ENCODE measurements around the gene SASH1. TPM values are rescaled to one million over a fixed set of nuclear protein-coding genes. Genes with fewer than 3 reads are reported as not detected.

SASH1 gene
- total RNA-seq, 1 experiment from 2014 or later: 11.7 TPM

- TF ChIP-seq, protein P1, sequence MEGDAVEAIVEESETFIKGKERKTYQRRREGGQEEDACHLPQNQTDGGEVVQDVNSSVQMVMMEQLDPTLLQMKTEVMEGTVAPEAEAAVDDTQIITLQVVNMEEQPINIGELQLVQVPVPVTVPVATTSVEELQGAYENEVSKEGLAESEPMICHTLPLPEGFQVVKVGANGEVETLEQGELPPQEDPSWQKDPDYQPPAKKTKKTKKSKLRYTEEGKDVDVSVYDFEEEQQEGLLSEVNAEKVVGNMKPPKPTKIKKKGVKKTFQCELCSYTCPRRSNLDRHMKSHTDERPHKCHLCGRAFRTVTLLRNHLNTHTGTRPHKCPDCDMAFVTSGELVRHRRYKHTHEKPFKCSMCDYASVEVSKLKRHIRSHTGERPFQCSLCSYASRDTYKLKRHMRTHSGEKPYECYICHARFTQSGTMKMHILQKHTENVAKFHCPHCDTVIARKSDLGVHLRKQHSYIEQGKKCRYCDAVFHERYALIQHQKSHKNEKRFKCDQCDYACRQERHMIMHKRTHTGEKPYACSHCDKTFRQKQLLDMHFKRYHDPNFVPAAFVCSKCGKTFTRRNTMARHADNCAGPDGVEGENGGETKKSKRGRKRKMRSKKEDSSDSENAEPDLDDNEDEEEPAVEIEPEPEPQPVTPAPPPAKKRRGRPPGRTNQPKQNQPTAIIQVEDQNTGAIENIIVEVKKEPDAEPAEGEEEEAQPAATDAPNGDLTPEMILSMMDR (IDR thresholded peaks at IDR 0.05 in 2 of 3, conservative IDR thresholded peaks at IDR 0.05 in 1 of 3; ENCODE audit: borderline replicate concordance in 1 of 3, insufficient read depth in 1 of 3, low read depth in 2 of 3, low read length in 2 of 3): no peak
Observed at GRCh38 chr6:148430897-148431296, 88.3 kb downstream of the SASH1 start (continued).

GRCh38 chr6:148431413-148431812 lies 88.8 kb downstream of the SASH1 start:
- POLR2A ChIA-PET: no interaction called here
- H3K9ac ChIP-seq (ENCODE audit: low read length): no peak overlapping the region
- RAD21 ChIA-PET (ENCODE audit: low non-redundant PET in 1 of 2, low total read pairs in 2 of 2, uncharacterized antibody in 2 of 2, unreplicated experiment in 2 of 2): no interaction called here
- no peak overlapping the region for H3K4me3 ChIP-seq (replicated peaks in 1 of 2; ENCODE audit: low read depth in 1 of 2, low read length in 2 of 2)
- intact Hi-C loops (cut with micrococcal nuclease): no loop called here
- H3K27me3 ChIP-seq (ENCODE audit: insufficient read depth, low read length): no peaks in the 10 kb centered on the region
- no peak overlapping the region for H2AFZ ChIP-seq (ENCODE audit: low read depth, low read length, poor library complexity, severe bottlenecking)
- BruUV-seq (replicated peaks): no TSS peak
- CTCF ChIA-PET: no interaction called here
- no peaks in the 10 kb centered on the region for H3K36me3 ChIP-seq (ENCODE audit: control insufficient read depth in 1 of 2, insufficient read depth in 2 of 2, low read length in 2 of 2)
- no peak for TF ChIP-seq POLR2A (IDR thresholded peaks at IDR 0.05; ENCODE audit: borderline replicate concordance, extremely low read depth, insufficient read depth, insufficient read length)
- no peak for TF ChIP-seq MAX (IDR thresholded peaks at IDR 0.05)
- TF ChIP-seq, protein P1 (IDR thresholded peaks at IDR 0.05 in 2 of 3, conservative IDR thresholded peaks at IDR 0.05 in 1 of 3; ENCODE audit: borderline replicate concordance in 1 of 3, insufficient read depth in 1 of 3, low read depth in 2 of 3, low read length in 2 of 3): no peak
- no peak for TF ChIP-seq ZFX (IDR thresholded peaks at IDR 0.05)
- TF ChIP-seq JUND (IDR thresholded peaks at IDR 0.05): no peak
- TF ChIP-seq, protein P2, sequence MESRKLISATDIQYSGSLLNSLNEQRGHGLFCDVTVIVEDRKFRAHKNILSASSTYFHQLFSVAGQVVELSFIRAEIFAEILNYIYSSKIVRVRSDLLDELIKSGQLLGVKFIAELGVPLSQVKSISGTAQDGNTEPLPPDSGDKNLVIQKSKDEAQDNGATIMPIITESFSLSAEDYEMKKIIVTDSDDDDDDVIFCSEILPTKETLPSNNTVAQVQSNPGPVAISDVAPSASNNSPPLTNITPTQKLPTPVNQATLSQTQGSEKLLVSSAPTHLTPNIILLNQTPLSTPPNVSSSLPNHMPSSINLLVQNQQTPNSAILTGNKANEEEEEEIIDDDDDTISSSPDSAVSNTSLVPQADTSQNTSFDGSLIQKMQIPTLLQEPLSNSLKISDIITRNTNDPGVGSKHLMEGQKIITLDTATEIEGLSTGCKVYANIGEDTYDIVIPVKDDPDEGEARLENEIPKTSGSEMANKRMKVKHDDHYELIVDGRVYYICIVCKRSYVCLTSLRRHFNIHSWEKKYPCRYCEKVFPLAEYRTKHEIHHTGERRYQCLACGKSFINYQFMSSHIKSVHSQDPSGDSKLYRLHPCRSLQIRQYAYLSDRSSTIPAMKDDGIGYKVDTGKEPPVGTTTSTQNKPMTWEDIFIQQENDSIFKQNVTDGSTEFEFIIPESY (IDR thresholded peaks at IDR 0.05; ENCODE audit: extremely low read depth, insufficient replicate concordance, low read length): no peak
- no peak for TF ChIP-seq FOSL1 (IDR thresholded peaks at IDR 0.05; ENCODE audit: low read depth)
- TF ChIP-seq, protein P3, sequence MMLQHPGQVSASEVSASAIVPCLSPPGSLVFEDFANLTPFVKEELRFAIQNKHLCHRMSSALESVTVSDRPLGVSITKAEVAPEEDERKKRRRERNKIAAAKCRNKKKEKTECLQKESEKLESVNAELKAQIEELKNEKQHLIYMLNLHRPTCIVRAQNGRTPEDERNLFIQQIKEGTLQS (IDR thresholded peaks at IDR 0.05): no peak
- no peak for TF ChIP-seq EZH2phosphoT487 (IDR thresholded peaks at IDR 0.05; ENCODE audit: borderline replicate concordance)
- no peak for TF ChIP-seq YY1 (IDR thresholded peaks at IDR 0.05; ENCODE audit: extremely low read depth, insufficient replicate concordance, low read depth, low read length)
- TF ChIP-seq EZH2 (IDR thresholded peaks at IDR 0.05): no peak
- TF ChIP-seq POLR2AphosphoS5 (IDR thresholded peaks at IDR 0.05; ENCODE audit: low read depth, low read length): no peak
- no peak for TF ChIP-seq ELF1 (IDR thresholded peaks at IDR 0.05; ENCODE audit: borderline replicate concordance, low read depth)
- no peak for TF ChIP-seq EGR1 (IDR thresholded peaks at IDR 0.05; ENCODE audit: low read depth)
- no peak for TF ChIP-seq SP1 (IDR thresholded peaks at IDR 0.05; ENCODE audit: low read depth)
- no peak for TF ChIP-seq TCF7L2 (IDR thresholded peaks at IDR 0.05; ENCODE audit: borderline replicate concordance, extremely low read depth, insufficient read depth, insufficient read length)
- TF ChIP-seq CEBPB (IDR thresholded peaks at IDR 0.05; ENCODE audit: low read depth): no peak
- TF ChIP-seq RAD21 (IDR thresholded peaks at IDR 0.05; ENCODE audit: low read depth): no peak
- H4K20me1 ChIP-seq (ENCODE audit: insufficient read depth): no peaks in the 10 kb centered on the region
- H3K27ac ChIP-seq (ENCODE audit: low read depth, low read length): no peak overlapping the region
- H3K4me1 ChIP-seq (ENCODE audit: control insufficient read depth in 1 of 2, insufficient read depth in 2 of 2, low read length in 2 of 2): no peaks in the 10 kb centered on the region
- no peaks in the 10 kb centered on the region for H3K9me2 ChIP-seq (ENCODE audit: insufficient read depth)
- ATAC-seq: no peak
- H3K79me2 ChIP-seq (ENCODE audit: insufficient read depth, low read length): no peaks in the 10 kb centered on the region
- H3K9me3 ChIP-seq (ENCODE audit: control insufficient read depth in 1 of 2, insufficient read depth in 1 of 2, low read depth in 1 of 2, low read length in 2 of 2): no peaks in the 10 kb centered on the region
- no peak for DNase-seq (ENCODE audit: low read depth, low spot score)
- H3K4me2 ChIP-seq (ENCODE audit: low read length): no peak overlapping the region
